Measurements from ENCODE around the gene PLSCR5. TPM values are rescaled to one million over a fixed set of nuclear protein-coding genes. Genes with fewer than 3 reads are reported as not detected.

PLSCR5 gene
- total RNA-seq, 3 donors from 2014 or later, result not detected

DNA sequence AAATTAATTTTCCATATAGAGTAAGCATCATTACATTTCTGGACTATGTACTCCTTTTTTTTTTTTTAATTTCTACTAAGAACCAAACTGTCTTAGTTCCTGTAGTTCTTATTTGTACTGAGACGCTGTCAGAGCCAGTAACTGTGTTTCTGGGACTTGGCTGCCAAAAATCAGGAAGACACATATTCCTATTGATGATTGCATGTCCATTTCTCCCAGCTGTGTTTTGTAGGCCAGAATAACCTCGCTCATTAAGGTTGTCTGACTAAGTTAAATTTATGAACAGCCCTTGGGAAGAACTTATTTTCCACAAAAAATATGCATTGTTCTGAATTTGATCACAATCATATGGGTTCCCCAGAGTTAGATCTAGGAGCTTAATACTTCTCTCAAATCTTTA lies 29.5 kb downstream of the PLSCR5 start:
- no peak overlapping the region for H3K4me3 ChIP-seq
- TF ChIP-seq POLR2A (IDR thresholded peaks at IDR 0.05) (no peak), POLR2AphosphoS5 (IDR thresholded peaks at IDR 0.05) (no peak)
- TF ChIP-seq, protein P1, sequence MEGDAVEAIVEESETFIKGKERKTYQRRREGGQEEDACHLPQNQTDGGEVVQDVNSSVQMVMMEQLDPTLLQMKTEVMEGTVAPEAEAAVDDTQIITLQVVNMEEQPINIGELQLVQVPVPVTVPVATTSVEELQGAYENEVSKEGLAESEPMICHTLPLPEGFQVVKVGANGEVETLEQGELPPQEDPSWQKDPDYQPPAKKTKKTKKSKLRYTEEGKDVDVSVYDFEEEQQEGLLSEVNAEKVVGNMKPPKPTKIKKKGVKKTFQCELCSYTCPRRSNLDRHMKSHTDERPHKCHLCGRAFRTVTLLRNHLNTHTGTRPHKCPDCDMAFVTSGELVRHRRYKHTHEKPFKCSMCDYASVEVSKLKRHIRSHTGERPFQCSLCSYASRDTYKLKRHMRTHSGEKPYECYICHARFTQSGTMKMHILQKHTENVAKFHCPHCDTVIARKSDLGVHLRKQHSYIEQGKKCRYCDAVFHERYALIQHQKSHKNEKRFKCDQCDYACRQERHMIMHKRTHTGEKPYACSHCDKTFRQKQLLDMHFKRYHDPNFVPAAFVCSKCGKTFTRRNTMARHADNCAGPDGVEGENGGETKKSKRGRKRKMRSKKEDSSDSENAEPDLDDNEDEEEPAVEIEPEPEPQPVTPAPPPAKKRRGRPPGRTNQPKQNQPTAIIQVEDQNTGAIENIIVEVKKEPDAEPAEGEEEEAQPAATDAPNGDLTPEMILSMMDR (IDR thresholded peaks at IDR 0.05), result no peak
- no peaks in the 10 kb centered on the region for H3K4me1 ChIP-seq
- no peak for DNase-seq (ENCODE audit: low spot score in 2 of 2)
- H3K27ac ChIP-seq, result no peak overlapping the region
- no peaks in the 10 kb centered on the region for H3K36me3 ChIP-seq
- no peaks in the 10 kb centered on the region for H3K27me3 ChIP-seq
- intact Hi-C loops (cut with DNase I; ENCODE audit: low total_unique reads), result no loop called here
- H3K9me3 ChIP-seq, result no peaks in the 10 kb centered on the region

GRCh38 chr3:146574173-146574572 lies 31.0 kb downstream of the PLSCR5 start:
- TF ChIP-seq POLR2AphosphoS5 (IDR thresholded peaks at IDR 0.05), result no peak
- no peak for TF ChIP-seq POLR2A (IDR thresholded peaks at IDR 0.05)
- TF ChIP-seq, protein P1 (IDR thresholded peaks at IDR 0.05), result no peak
- Histone ChIP-seq H3K27me3 (no peaks in the 10 kb centered on the region), H3K4me3 (no peak overlapping the region), H3K4me1 (no peaks in the 10 kb centered on the region), H3K9me3 (no peaks in the 10 kb centered on the region), H3K27ac (no peak overlapping the region), H3K36me3 (no peaks in the 10 kb centered on the region)
- no peak for DNase-seq (ENCODE audit: low spot score in 2 of 2)
- intact Hi-C loops (cut with DNase I; ENCODE audit: low total_unique reads), result no loop called here

GRCh38 chr3:146569314-146569713 lies 35.8 kb downstream of the PLSCR5 start:
- DNase-seq (ENCODE audit: low spot score in 2 of 2), result no peak
- intact Hi-C loops (cut with DNase I; ENCODE audit: low total_unique reads), result no loop called here
- no peaks in the 10 kb centered on the region for H3K4me1 ChIP-seq
- H3K27ac ChIP-seq, result no peak overlapping the region
- H3K4me3 ChIP-seq, result no peak overlapping the region
- TF ChIP-seq POLR2A (IDR thresholded peaks at IDR 0.05) (no peak), POLR2AphosphoS5 (IDR thresholded peaks at IDR 0.05) (no peak)
- TF ChIP-seq, protein P1 (IDR thresholded peaks at IDR 0.05), result no peak
- no peaks in the 10 kb centered on the region for H3K9me3 ChIP-seq
- no peaks in the 10 kb centered on the region for H3K27me3 ChIP-seq
- H3K36me3 ChIP-seq, result no peaks in the 10 kb centered on the region

DNA sequence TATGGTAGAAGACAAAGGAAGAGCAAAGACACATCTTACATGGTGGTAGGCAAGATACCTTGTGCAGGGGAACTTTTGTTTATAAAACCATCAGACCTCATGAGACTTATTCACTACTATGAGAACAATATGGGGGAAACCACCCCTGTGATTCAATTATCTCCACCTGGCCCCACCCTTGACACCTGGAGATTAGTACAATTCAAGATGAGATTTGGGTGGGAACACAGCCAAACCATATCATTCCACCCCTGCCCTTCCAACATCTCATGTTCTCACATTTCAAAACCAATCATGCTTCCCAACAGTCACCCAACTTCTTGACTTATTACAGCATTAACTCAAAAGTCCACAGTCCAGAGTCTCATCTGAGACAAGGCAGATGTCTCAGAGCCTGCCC lies 39.0 kb downstream of the PLSCR5 start:
- H3K4me1 ChIP-seq, result no peaks in the 10 kb centered on the region
- TF ChIP-seq, protein P1 (IDR thresholded peaks at IDR 0.05), result no peak
- H3K9me3 ChIP-seq, result no peaks in the 10 kb centered on the region
- intact Hi-C loops (cut with DNase I; ENCODE audit: low total_unique reads), result no loop called here
- DNase-seq (ENCODE audit: low spot score in 2 of 2), result no peak
- H3K27ac ChIP-seq, result no peak overlapping the region
- H3K36me3 ChIP-seq, result no peaks in the 10 kb centered on the region
- H3K4me3 ChIP-seq, result no peak overlapping the region
- H3K27me3 ChIP-seq, result no peaks in the 10 kb centered on the region

GRCh38 chr3:146561879-146562278 lies 43.3 kb downstream of the PLSCR5 start:
- Histone ChIP-seq H3K4me1 (no peaks in the 10 kb centered on the region), H3K27ac (no peak overlapping the region), H3K4me3 (no peak overlapping the region), H3K27me3 (no peaks in the 10 kb centered on the region), H3K36me3 (no peaks in the 10 kb centered on the region), H3K9me3 (no peaks in the 10 kb centered on the region)
- no peak for TF ChIP-seq POLR2A (IDR thresholded peaks at IDR 0.05)
- no peak for TF ChIP-seq POLR2AphosphoS5 (IDR thresholded peaks at IDR 0.05)
- TF ChIP-seq, protein P1 (IDR thresholded peaks at IDR 0.05), result no peak
- intact Hi-C loops (cut with DNase I; ENCODE audit: low total_unique reads), result no loop called here
- DNase-seq (ENCODE audit: low spot score in 2 of 2), result no peak

Measured in breast epithelium (tissue), 4 donors.